CD14-positive monocyte (primary cell): ENCODE results near the gene SAMD14. TPM values are rescaled to one million over a fixed set of nuclear protein-coding genes. Genes with fewer than 3 reads are reported as not detected.

ENCODE experiments used
- DNase-seq, 3 donors: peaks; one replicate each; pipeline ENCODE4 v3.0.0-alpha.2; 2011 to 2022
- H2AFZ ChIP-seq: 2 replicates; pipeline ENCODE4 v1.6.0; 2012; ENCODE audit warnings: mild to moderate bottlenecking, low read depth, low read length, inconsistent platforms; ENCODE audit not compliant: insufficient read depth, poor library complexity, severe bottlenecking
- H3K27ac ChIP-seq, 2 donors: 1 replicate in 1 of 2; 2 replicates in 1 of 2; pipeline ENCODE4 v1.5.1; 2012 to 2013; ENCODE audit warnings: low read length in 2 of 2, control low read depth in 1 of 2, inconsistent platforms in 1 of 2, low read depth in 1 of 2, mild to moderate bottlenecking in 1 of 2
- H3K27me3 ChIP-seq, 2 donors: one replicate each; pipeline versions ENCODE4 v1.6.0 to v1.6.1; 2011 to 2013; ENCODE audit warnings: low read length in 2 of 2; ENCODE audit not compliant: control insufficient read depth in 2 of 2, insufficient read depth in 2 of 2
- H3K36me3 ChIP-seq, 2 donors: replicated peaks in 1 of 2; 1 replicate in 1 of 2; 2 replicates in 1 of 2; pipeline versions ENCODE4 v1.5.1 to v1.6.1; 2012 to 2013; ENCODE audit warnings: low read length in 2 of 2, control low read depth in 1 of 2, inconsistent platforms in 1 of 2, mild to moderate bottlenecking in 1 of 2; ENCODE audit not compliant: insufficient read depth in 2 of 2, control insufficient read depth in 1 of 2
- H3K4me1 ChIP-seq, 2 donors: 1 replicate in 1 of 2; 2 replicates in 1 of 2; pipeline versions ENCODE4 v1.5.1 to v1.6.1; 2012 to 2013; ENCODE audit warnings: low read length in 2 of 2, control low read depth in 1 of 2, inconsistent platforms in 1 of 2, mild to moderate bottlenecking in 1 of 2, moderate library complexity in 1 of 2; ENCODE audit not compliant: insufficient read depth in 2 of 2, control insufficient read depth in 1 of 2
- H3K4me2 ChIP-seq: replicated peaks from 2 replicates; pipeline ENCODE3; 2012; ENCODE audit warnings: low read length, moderate library complexity, mild to moderate bottlenecking; ENCODE audit not compliant: poor library complexity, severe bottlenecking; ENCODE audit errors: extremely low read depth
- H3K4me3 ChIP-seq, 3 experiments: fragments of 200-600 bp in 1 of 3; sonication (generic) in 1 of 3; replicated peaks in 1 of 3; 1 replicate in 2 of 3; 2 replicates in 1 of 3; pipeline ENCODE4 v1.5.1; 2011 to 2013; ENCODE audit warnings: low read length in 3 of 3, mild to moderate bottlenecking in 3 of 3, control low read depth in 2 of 3, low read depth in 2 of 3, inconsistent platforms in 1 of 3, moderate library complexity in 1 of 3
- H3K79me2 ChIP-seq: 2 replicates; pipeline ENCODE4 v1.6.0; 2012; ENCODE audit warnings: mild to moderate bottlenecking, control low read depth, inconsistent platforms, low read length, moderate library complexity; ENCODE audit not compliant: insufficient read depth
- H3K9ac ChIP-seq: 2 replicates; pipeline ENCODE4 v1.6.0; 2017; ENCODE audit warnings: low read length, mild to moderate bottlenecking; ENCODE audit not compliant: insufficient read depth, poor library complexity, severe bottlenecking
- H3K9me3 ChIP-seq, 2 donors: replicated peaks in 1 of 2; 1 replicate in 1 of 2; 2 replicates in 1 of 2; pipeline versions ENCODE4 v1.5.1 to v1.6.1; 2012 to 2013; ENCODE audit warnings: low read length in 2 of 2, control low read depth in 1 of 2; ENCODE audit not compliant: control insufficient read depth in 1 of 2, insufficient read depth in 1 of 2
- H4K20me1 ChIP-seq: 2 replicates; pipeline ENCODE4 v1.6.0; 2012; ENCODE audit warnings: mild to moderate bottlenecking, low read length, control low read depth, moderate library complexity; ENCODE audit not compliant: insufficient read depth
- H3K27ac Mint-ChIP-seq, 7 donors: one replicate each; pipeline ENCODE4 v1.8.0; 2020; ENCODE audit warnings: mild to moderate bottlenecking in 7 of 7, mixed read lengths in 7 of 7, moderate library complexity in 6 of 7, inconsistent platforms in 2 of 7
- H3K27me3 Mint-ChIP-seq, 3 donors: one replicate each; pipeline ENCODE4 v1.8.0; 2021 to 2022; ENCODE audit warnings: low read depth in 3 of 3, mild to moderate bottlenecking in 3 of 3, mixed read lengths in 3 of 3, moderate library complexity in 3 of 3, inconsistent platforms in 1 of 3
- H3K36me3 Mint-ChIP-seq, 2 donors: one replicate each; pipeline ENCODE4 v1.8.0; 2020; ENCODE audit warnings: mixed read lengths in 2 of 2, inconsistent platforms in 1 of 2, mild to moderate bottlenecking in 1 of 2
- H3K4me1 Mint-ChIP-seq: one replicate; pipeline ENCODE4 v1.8.0; 2020; ENCODE audit warnings: mild to moderate bottlenecking, mixed read lengths
- H3K4me3 Mint-ChIP-seq, 2 donors: one replicate each; pipeline ENCODE4 v1.8.0; 2020; ENCODE audit warnings: mild to moderate bottlenecking in 2 of 2, mixed read lengths in 2 of 2, moderate library complexity in 1 of 2
- H3K9me3 Mint-ChIP-seq, 7 donors: one replicate each; pipeline ENCODE4 v1.8.0; 2020 to 2022; ENCODE audit warnings: mixed read lengths in 7 of 7, mild to moderate bottlenecking in 6 of 7, moderate library complexity in 6 of 7, inconsistent platforms in 2 of 7
- CTCF ChIP-seq: fragments of 200-600 bp; IDR thresholded peaks from one replicate; pipeline ENCODE4 v1.8.0; 2022; ENCODE audit warnings: antibody characterized with exemption, mild to moderate bottlenecking
- WGBS: methylation state at CpG from one replicate; pipeline ENCODE4 v1.1.5; 2013; ENCODE audit warnings: missing lambda C conversion rate; ENCODE audit not compliant: insufficient coverage; 5-methylcytosine and 5-hydroxymethylcytosine counted together
- intact Hi-C, 2 donors: fragments of 100-400 bp; cut with micrococcal nuclease; formaldehyde crosslinking; loops; one replicate each; pipeline versions ENCODE4 v1.15.0 to v1.15.1; 2023
- polyA plus RNA-seq, 3 donors: library from polyadenylated mRNA; depleted of rRNA in 1 of 3; unstranded in 2 of 3; stranded (reverse) in 1 of 3; fragments of 300-500 nt in 2 of 3; fragments of >200 nt in 1 of 3; fragmentation: Illumina TruSeq in 2 of 3; gene quantifications; 1 replicate in 2 of 3; 2 replicates in 1 of 3; pipeline ENCODE4 v1.2.3, GENCODE V29; 2012 to 2021

Gene SAMD14
- polyA plus RNA-seq, 3 donors: 0.09 TPM; not detected in 2

GRCh38 chr17:50139185-50139783, 9.3 kb upstream of the SAMD14 start:
- Histone ChIP-seq H4K20me1 (peaks cover 100% of the 10 kb centered on the region), H3K9ac (no peak overlapping the region), H3K4me1 (peaks cover 39 to 48% of the 10 kb centered on the region in 2 donors), H3K27me3 (no peaks in the 10 kb centered on the region), H2AFZ (no peak overlapping the region), H3K9me3 (no peaks in the 10 kb centered on the region), H3K36me3 (peaks cover 95 to 99% of the 10 kb centered on the region in 2 donors), H3K4me3 (no peak overlapping the region), H3K79me2 (peaks cover 57% of the 10 kb centered on the region), H3K4me2 (no peak overlapping the region), H3K27ac (peak overlapping the region in 1 of 2 donors; percentile 27)
- no peak for DNase-seq
- Mint-ChIP-seq H3K27me3 (peaks cover 0 to 1% (median 0%) of the 10 kb centered on the region in 3 donors), H3K27ac (peak overlapping the region in 3 of 7 donors; percentile 57 to 63 (median 62)), H3K4me3 (no peak overlapping the region), H3K9me3 (peaks cover 0 to 5% (median 1%) of the 10 kb centered on the region in 7 donors), H3K36me3 (peaks cover 93 to 99% of the 10 kb centered on the region in 2 donors), H3K4me1 (peaks cover 52% of the 10 kb centered on the region)
- intact Hi-C loops: no loop called here
- no peak for TF ChIP-seq CTCF
- WGBS: 93% methylated on average over 13 of the region's 15 CpGs

GRCh38 chr17:50137042-50137441, 7.1 kb upstream of the SAMD14 start:
- TF ChIP-seq CTCF: no peak
- WGBS: 100% methylated on average over 3 of the region's 4 CpGs
- H3K27ac ChIP-seq: no peak overlapping the region
- H3K9ac ChIP-seq: no peak overlapping the region
- Mint-ChIP-seq H3K36me3 (peaks cover 80 to 89% of the 10 kb centered on the region in 2 donors), H3K4me1 (peaks cover 30% of the 10 kb centered on the region), H3K4me3 (no peak overlapping the region), H3K27ac (peak overlapping the region in 1 of 7 donors; percentile 33), H3K27me3 (peaks cover 2 to 7% (median 7%) of the 10 kb centered on the region in 3 donors), H3K9me3 (peaks cover 0 to 5% (median 1%) of the 10 kb centered on the region in 7 donors)
- H3K79me2 ChIP-seq: peaks cover 34% of the 10 kb centered on the region
- H3K4me1 ChIP-seq: peaks cover 20 to 26% of the 10 kb centered on the region in 2 donors
- peaks cover 100% of the 10 kb centered on the region for H4K20me1 ChIP-seq
- no peaks in the 10 kb centered on the region for H3K9me3 ChIP-seq
- H3K4me3 ChIP-seq: no peak overlapping the region
- peaks cover 82 to 92% of the 10 kb centered on the region in 2 donors for H3K36me3 ChIP-seq
- no peaks in the 10 kb centered on the region for H3K27me3 ChIP-seq
- H3K4me2 ChIP-seq: no peak overlapping the region
- intact Hi-C loops: no loop called here
- no peak for DNase-seq
- no peak overlapping the region for H2AFZ ChIP-seq
